GM21447 (cell line): ENCODE results near the gene C1QTNF5.

Experiments
- ATAC-seq: cut with Tn5 transposase; IDR thresholded peaks from one replicate; pipeline ENCODE4 v1.9.1; 2021; ENCODE audit not compliant: unreplicated experiment

C1QTNF5 gene

GRCh38 chr11:119318240-119319135 is 22.2 kb downstream of the C1QTNF5 start:
- ATAC-seq = no peak

GRCh38 chr11:119317592-119318239 is 23.0 kb downstream of the C1QTNF5 start:
- ATAC-seq = no peak

GRCh38 chr11:119316729-119317591 is 23.7 kb downstream of the C1QTNF5 start, which contains the start of gene MCAM:
TSS of gene MCAM (minus strand) at chr11:119317130. CDS start at chr11:119317101, 29 bp downstream.
- ATAC-seq = no peak

GRCh38 chr11:119316016-119316728 is 24.5 kb downstream of the C1QTNF5 start:
- no peak for ATAC-seq

GRCh38 chr11:119315131-119316015 is 25.3 kb downstream of the C1QTNF5 start:
- no peak for ATAC-seq

GRCh38 chr11:119314726-119315125 is 26.0 kb downstream of the C1QTNF5 start:
- ATAC-seq = no peak

- no peak for ATAC-seq
Observed at GRCh38 chr11:119310682-119311052, 30.0 kb downstream of the C1QTNF5 start.

- no peak for ATAC-seq
Observed at GRCh38 chr11:119309953-119310681, 30.6 kb downstream of the C1QTNF5 start.

GRCh38 chr11:119309411-119309810 is 31.3 kb downstream of the C1QTNF5 start:
- ATAC-seq = no peak

- no peak for ATAC-seq
Observed at GRCh38 chr11:119307974-119308373, 32.7 kb downstream of the C1QTNF5 start.

GRCh38 chr11:119307219-119307618 is 33.5 kb downstream of the C1QTNF5 start:
- ATAC-seq = no peak

GRCh38 chr11:119306373-119306890 is 34.3 kb downstream of the C1QTNF5 start:
- ATAC-seq = no peak

- ATAC-seq = no peak
Observed at GRCh38 chr11:119305556-119306372, 34.9 kb downstream of the C1QTNF5 start.

GRCh38 chr11:119303227-119303718 is 37.4 kb downstream of the C1QTNF5 start:
- no peak for ATAC-seq

- no peak for ATAC-seq
Observed at GRCh38 chr11:119300198-119300964, 40.3 kb downstream of the C1QTNF5 start.

- ATAC-seq = no peak
Observed at GRCh38 chr11:119299416-119299815, 41.3 kb downstream of the C1QTNF5 start.

GRCh38 chr11:119298726-119299125 is 42.0 kb downstream of the C1QTNF5 start:
- ATAC-seq = no peak
